Endodermal cell (in vitro differentiated cells): ENCODE measurements around the gene TMTC2. TPM values are rescaled to one million over a fixed set of nuclear protein-coding genes. Genes with fewer than 3 reads are reported as not detected.

Experiments used
- DNase-seq: peaks from one replicate; pipeline ENCODE4 v3.0.0-alpha.2; 2017
- H3K27ac ChIP-seq: 2 replicates; pipeline ENCODE4 v1.5.1; 2013; ENCODE audit warnings: mild to moderate bottlenecking, low read depth, low read length, moderate library complexity
- H3K27me3 ChIP-seq: 2 replicates; pipeline ENCODE4 v1.6.1; 2013; ENCODE audit warnings: mild to moderate bottlenecking, low read length, moderate library complexity; ENCODE audit not compliant: insufficient read depth, control insufficient read depth, poor library complexity, severe bottlenecking
- H3K36me3 ChIP-seq: 2 replicates; pipeline ENCODE4 v1.7.0; 2013; ENCODE audit warnings: mild to moderate bottlenecking, low read length, moderate library complexity; ENCODE audit not compliant: control insufficient read depth, insufficient read depth
- H3K4me1 ChIP-seq: one replicate; pipeline ENCODE4 v1.7.0; 2013; ENCODE audit warnings: low read length; ENCODE audit not compliant: control insufficient read depth, insufficient read depth
- H3K4me3 ChIP-seq: 2 replicates; pipeline ENCODE4 v1.5.1; 2013; ENCODE audit warnings: mild to moderate bottlenecking, low read length, moderate library complexity
- H3K9ac ChIP-seq: 2 replicates; pipeline ENCODE4 v1.6.1; 2013; ENCODE audit warnings: mild to moderate bottlenecking, low read length, moderate library complexity; ENCODE audit not compliant: poor library complexity, severe bottlenecking; ENCODE audit errors: extremely low read depth
- H3K9me3 ChIP-seq: 2 replicates; pipeline ENCODE4 v1.6.1; 2013; ENCODE audit warnings: mild to moderate bottlenecking, low read length, moderate library complexity; ENCODE audit not compliant: control insufficient read depth
- H3K27ac Mint-ChIP-seq: 2 replicates; pipeline ENCODE4 v1.8.0; 2020; ENCODE audit warnings: mixed read lengths
- H3K27me3 Mint-ChIP-seq: 2 replicates; pipeline ENCODE4 v1.8.0; 2021; ENCODE audit warnings: mild to moderate bottlenecking, mixed read lengths; ENCODE audit not compliant: insufficient read depth
- H3K36me3 Mint-ChIP-seq: 2 replicates; pipeline ENCODE4 v1.8.0; 2020; ENCODE audit warnings: low read depth, mixed read lengths
- H3K4me1 Mint-ChIP-seq: 2 replicates; pipeline ENCODE4 v1.8.0; 2020; ENCODE audit warnings: mixed read lengths
- H3K4me3 Mint-ChIP-seq: 2 replicates; pipeline ENCODE4 v1.8.0; 2020; ENCODE audit warnings: mild to moderate bottlenecking, moderate library complexity, mixed read lengths
- H3K9me3 Mint-ChIP-seq: 2 replicates; pipeline ENCODE4 v1.8.0; 2020; ENCODE audit warnings: mild to moderate bottlenecking, mixed read lengths
- WGBS, 2 experiments: methylation state at CpG; one replicate each; pipeline versions ENCODE4 v1.1.5 to v1.1.7; 2013; ENCODE audit warnings: missing lambda C conversion rate in 2 of 2, mixed read lengths in 1 of 2; ENCODE audit not compliant: insufficient coverage in 1 of 2, insufficient read length in 1 of 2; 5-methylcytosine and 5-hydroxymethylcytosine counted together
- total RNA-seq, 2 donors: library from RNA; stranded (reverse); fragmentation: NEBNext Ultra II Directional in 1 of 2; extraction: Animal tissue kit (Norgen Biotek cat#: 25700) in 1 of 2; gene quantifications; 2 replicates in 1 of 2; 3 replicates in 1 of 2; pipeline ENCODE4 v1.2.1, GENCODE V29; 2021
- TF ChIP-seq, protein P1 (sequence below): fragments of 200-600 bp; sonication (generic); conservative IDR thresholded peaks from 2 replicates; pipeline ENCODE4 v1.5.0; 2021; ENCODE audit warnings: antibody characterized with exemption, mild to moderate bottlenecking

Gene TMTC2
- total RNA-seq, 2 donors from 2014 or later: 7.2 to 10.8 TPM

DNA sequence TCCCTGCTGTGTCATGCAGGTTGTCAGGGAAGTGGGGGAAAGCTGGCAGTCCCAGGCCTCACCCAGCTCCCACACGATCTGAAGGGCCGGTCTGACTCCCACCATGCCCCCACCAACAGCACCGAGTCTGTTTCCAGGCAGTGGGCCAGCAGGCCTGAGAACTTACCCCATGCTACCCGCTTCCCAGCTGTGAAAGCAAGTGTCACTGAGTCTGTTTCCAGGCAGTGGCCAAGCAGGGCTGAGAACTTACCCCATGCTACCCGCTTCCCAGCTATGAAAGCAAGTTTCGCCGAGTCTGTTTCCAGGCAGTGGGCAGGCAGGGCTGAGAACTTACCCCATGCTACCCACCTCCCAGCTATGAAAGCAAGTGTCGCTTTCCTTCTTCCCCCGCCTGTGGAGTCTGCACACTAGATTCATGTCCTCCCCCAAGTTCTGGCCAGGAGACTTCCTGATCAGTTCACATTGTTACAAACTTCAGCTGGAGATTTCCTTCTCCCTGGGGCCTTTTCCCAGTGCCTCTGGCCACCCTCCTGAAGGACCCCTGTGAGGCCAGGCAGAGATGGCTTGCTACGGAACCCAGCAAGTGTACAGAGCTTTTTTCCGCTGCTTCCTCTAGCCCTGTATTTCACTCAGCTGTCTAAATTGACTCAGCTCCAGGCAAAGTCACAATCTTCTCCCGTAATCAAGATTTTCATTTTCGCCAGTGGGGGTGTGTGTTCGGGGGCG, 435.4 kb downstream of the TMTC2 start:
- DNase-seq: no peak
- Histone ChIP-seq H3K4me1 (no peaks in the 10 kb centered on the region), H3K9me3 (no peaks in the 10 kb centered on the region), H3K9ac (no peak overlapping the region), H3K27ac (no peak overlapping the region), H3K36me3 (no peaks in the 10 kb centered on the region), H3K4me3 (no peak overlapping the region), H3K27me3 (no peaks in the 10 kb centered on the region)
- Mint-ChIP-seq H3K9me3 (no peaks in the 10 kb centered on the region), H3K36me3 (no peaks in the 10 kb centered on the region), H3K27ac (no peak overlapping the region), H3K27me3 (no peaks in the 10 kb centered on the region), H3K4me1 (peaks cover 9% of the 10 kb centered on the region), H3K4me3 (no peak overlapping the region)
- TF ChIP-seq, protein P1, sequence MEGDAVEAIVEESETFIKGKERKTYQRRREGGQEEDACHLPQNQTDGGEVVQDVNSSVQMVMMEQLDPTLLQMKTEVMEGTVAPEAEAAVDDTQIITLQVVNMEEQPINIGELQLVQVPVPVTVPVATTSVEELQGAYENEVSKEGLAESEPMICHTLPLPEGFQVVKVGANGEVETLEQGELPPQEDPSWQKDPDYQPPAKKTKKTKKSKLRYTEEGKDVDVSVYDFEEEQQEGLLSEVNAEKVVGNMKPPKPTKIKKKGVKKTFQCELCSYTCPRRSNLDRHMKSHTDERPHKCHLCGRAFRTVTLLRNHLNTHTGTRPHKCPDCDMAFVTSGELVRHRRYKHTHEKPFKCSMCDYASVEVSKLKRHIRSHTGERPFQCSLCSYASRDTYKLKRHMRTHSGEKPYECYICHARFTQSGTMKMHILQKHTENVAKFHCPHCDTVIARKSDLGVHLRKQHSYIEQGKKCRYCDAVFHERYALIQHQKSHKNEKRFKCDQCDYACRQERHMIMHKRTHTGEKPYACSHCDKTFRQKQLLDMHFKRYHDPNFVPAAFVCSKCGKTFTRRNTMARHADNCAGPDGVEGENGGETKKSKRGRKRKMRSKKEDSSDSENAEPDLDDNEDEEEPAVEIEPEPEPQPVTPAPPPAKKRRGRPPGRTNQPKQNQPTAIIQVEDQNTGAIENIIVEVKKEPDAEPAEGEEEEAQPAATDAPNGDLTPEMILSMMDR: no peak
- 94 to 95% methylated on average over 8 to 15 of the region's 15 CpGs for WGBS, 2 experiments

- Histone ChIP-seq H3K36me3 (no peaks in the 10 kb centered on the region), H3K27ac (no peak overlapping the region), H3K9me3 (no peaks in the 10 kb centered on the region), H3K4me1 (no peaks in the 10 kb centered on the region), H3K27me3 (no peaks in the 10 kb centered on the region), H3K4me3 (no peak overlapping the region), H3K9ac (no peak overlapping the region)
- H3K27me3 Mint-ChIP-seq: no peaks in the 10 kb centered on the region
- H3K36me3 Mint-ChIP-seq: no peaks in the 10 kb centered on the region
- peaks cover 11% of the 10 kb centered on the region for H3K4me1 Mint-ChIP-seq
- DNase-seq: no peak
- no peak overlapping the region for H3K27ac Mint-ChIP-seq
- 93 to 97% methylated on average over 3 of the region's 3 CpGs for WGBS, 2 experiments
- TF ChIP-seq, protein P1: no peak
- H3K4me3 Mint-ChIP-seq: no peak overlapping the region
- no peaks in the 10 kb centered on the region for H3K9me3 Mint-ChIP-seq
Measured at GRCh38 chr12:83122623-83122934, 435.9 kb downstream of the TMTC2 start.

- no peak overlapping the region for H3K9ac ChIP-seq
- Mint-ChIP-seq H3K4me1 (peaks cover 11% of the 10 kb centered on the region), H3K27ac (no peak overlapping the region), H3K9me3 (no peaks in the 10 kb centered on the region), H3K4me3 (no peak overlapping the region), H3K27me3 (no peaks in the 10 kb centered on the region), H3K36me3 (no peaks in the 10 kb centered on the region)
- no peak for DNase-seq
- no peak overlapping the region for H3K4me3 ChIP-seq
- no peaks in the 10 kb centered on the region for H3K9me3 ChIP-seq
- no peaks in the 10 kb centered on the region for H3K36me3 ChIP-seq
- no peaks in the 10 kb centered on the region for H3K4me1 ChIP-seq
- WGBS, 2 experiments: 79 to 90% methylated on average over 2 of the region's 2 CpGs
- no peaks in the 10 kb centered on the region for H3K27me3 ChIP-seq
- TF ChIP-seq, protein P1: no peak
- no peak overlapping the region for H3K27ac ChIP-seq
Measured at GRCh38 chr12:83123039-83123438, 436.3 kb downstream of the TMTC2 start.
